ENCODE data around the gene ALPK1. TPM values are rescaled to one million over a fixed set of nuclear protein-coding genes. Genes with fewer than 3 reads are reported as not detected.

ALPK1 gene
- total RNA-seq, 4 donors from 2014 or later, result 15.7 to 87.2 (median 24.2) TPM

DNA sequence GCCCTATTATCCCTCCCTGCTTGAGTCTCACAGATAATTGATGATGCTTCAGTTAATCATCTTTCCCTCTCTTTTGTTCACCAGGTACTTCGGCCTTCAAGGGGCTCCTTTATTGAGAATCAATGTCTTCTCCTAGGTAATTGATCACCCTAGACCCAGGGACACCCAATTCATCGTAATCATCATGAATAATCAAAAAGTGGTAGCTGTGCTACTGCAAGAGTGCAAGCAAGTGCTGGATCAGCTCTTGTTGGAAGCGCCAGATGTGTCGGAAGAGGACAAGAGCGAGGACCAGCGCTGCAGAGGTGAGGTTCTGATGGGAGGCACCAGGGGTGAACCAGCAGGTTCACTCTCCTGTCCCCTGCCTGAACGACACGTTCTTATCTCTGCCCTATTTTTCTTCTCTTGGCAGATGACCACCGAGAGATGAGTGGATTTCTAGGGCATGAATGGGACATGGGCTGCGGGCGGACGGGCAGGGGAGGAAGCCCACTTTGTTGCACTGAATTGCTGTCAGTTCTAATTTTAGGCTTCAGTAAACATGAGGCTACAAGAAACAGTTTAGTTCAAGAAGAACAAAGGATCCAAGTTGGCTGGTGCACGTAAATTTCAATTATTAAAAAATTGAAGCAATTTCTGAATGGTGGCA, 80.5 kb downstream of the ALPK1 start:
- H3K4me3 ChIP-seq, result no peak overlapping the region
- TF ChIP-seq, protein P1, sequence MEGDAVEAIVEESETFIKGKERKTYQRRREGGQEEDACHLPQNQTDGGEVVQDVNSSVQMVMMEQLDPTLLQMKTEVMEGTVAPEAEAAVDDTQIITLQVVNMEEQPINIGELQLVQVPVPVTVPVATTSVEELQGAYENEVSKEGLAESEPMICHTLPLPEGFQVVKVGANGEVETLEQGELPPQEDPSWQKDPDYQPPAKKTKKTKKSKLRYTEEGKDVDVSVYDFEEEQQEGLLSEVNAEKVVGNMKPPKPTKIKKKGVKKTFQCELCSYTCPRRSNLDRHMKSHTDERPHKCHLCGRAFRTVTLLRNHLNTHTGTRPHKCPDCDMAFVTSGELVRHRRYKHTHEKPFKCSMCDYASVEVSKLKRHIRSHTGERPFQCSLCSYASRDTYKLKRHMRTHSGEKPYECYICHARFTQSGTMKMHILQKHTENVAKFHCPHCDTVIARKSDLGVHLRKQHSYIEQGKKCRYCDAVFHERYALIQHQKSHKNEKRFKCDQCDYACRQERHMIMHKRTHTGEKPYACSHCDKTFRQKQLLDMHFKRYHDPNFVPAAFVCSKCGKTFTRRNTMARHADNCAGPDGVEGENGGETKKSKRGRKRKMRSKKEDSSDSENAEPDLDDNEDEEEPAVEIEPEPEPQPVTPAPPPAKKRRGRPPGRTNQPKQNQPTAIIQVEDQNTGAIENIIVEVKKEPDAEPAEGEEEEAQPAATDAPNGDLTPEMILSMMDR (IDR thresholded peaks at IDR 0.05), result no peak
- TF ChIP-seq EP300 (IDR thresholded peaks at IDR 0.05) (no peak), POLR2AphosphoS5 (IDR thresholded peaks at IDR 0.05) (no peak), POLR2A (IDR thresholded peaks at IDR 0.05) (no peak)
- no peaks in the 10 kb centered on the region for H3K4me1 ChIP-seq
- no peak overlapping the region for H3K27ac ChIP-seq
- H3K36me3 ChIP-seq, result peaks cover 39% of the 10 kb centered on the region
- DNase-seq (ENCODE audit: low spot score in 2 of 2), result no peak
- H3K27me3 ChIP-seq, result no peaks in the 10 kb centered on the region
- no peaks in the 10 kb centered on the region for H3K9me3 ChIP-seq
- WGBS, result 86% methylated on average over 13 of the region's 13 CpGs

- no peak overlapping the region for H3K4me3 ChIP-seq
- H3K27me3 ChIP-seq, result no peaks in the 10 kb centered on the region
- WGBS, result 89% methylated on average over 3 of the region's 3 CpGs
- peaks cover 43% of the 10 kb centered on the region for H3K36me3 ChIP-seq
- TF ChIP-seq POLR2AphosphoS5 (IDR thresholded peaks at IDR 0.05), result no peak
- TF ChIP-seq POLR2A (IDR thresholded peaks at IDR 0.05), result no peak
- no peak for TF ChIP-seq EP300 (IDR thresholded peaks at IDR 0.05)
- TF ChIP-seq, protein P1 (IDR thresholded peaks at IDR 0.05), result no peak
- no peaks in the 10 kb centered on the region for H3K4me1 ChIP-seq
- DNase-seq (ENCODE audit: low spot score in 2 of 2), result no peak
- H3K9me3 ChIP-seq, result no peaks in the 10 kb centered on the region
- no peak overlapping the region for H3K27ac ChIP-seq
These were observed 81.1 kb downstream of the ALPK1 start for GRCh38 chr4:112378243-112378620.

DNA sequence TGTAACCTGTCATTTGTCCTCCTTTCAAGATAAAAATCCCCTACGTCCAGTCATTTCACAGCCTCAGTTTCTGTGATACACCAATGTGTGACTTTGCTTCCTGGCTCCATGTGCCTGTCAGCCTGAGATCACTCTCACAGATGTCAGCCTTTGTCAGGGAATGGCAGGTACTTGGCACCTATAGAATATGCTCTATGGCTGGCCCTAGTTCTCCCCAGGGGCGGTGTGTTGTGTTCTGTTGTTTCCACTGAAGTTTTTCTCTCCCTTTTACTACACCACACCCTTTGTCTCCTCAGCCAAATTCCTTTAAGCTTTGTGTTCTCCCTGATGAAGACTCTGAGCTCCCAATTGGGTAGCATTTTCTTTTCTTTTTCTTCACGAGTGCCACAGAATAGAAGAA, 81.7 kb downstream of the ALPK1 start:
- WGBS, result 67% methylated on average over 3 of the region's 3 CpGs
- DNase-seq (ENCODE audit: low spot score in 2 of 2), result no peak
- TF ChIP-seq, protein P1 (IDR thresholded peaks at IDR 0.05), result no peak
- TF ChIP-seq EP300 (IDR thresholded peaks at IDR 0.05), result no peak
- TF ChIP-seq POLR2A (IDR thresholded peaks at IDR 0.05), result no peak
- TF ChIP-seq POLR2AphosphoS5 (IDR thresholded peaks at IDR 0.05), result no peak
- no peak overlapping the region for H3K27ac ChIP-seq
- no peak overlapping the region for H3K4me3 ChIP-seq
- peaks cover 48% of the 10 kb centered on the region for H3K36me3 ChIP-seq
- no peaks in the 10 kb centered on the region for H3K4me1 ChIP-seq
- no peaks in the 10 kb centered on the region for H3K9me3 ChIP-seq
- no peaks in the 10 kb centered on the region for H3K27me3 ChIP-seq

DNA sequence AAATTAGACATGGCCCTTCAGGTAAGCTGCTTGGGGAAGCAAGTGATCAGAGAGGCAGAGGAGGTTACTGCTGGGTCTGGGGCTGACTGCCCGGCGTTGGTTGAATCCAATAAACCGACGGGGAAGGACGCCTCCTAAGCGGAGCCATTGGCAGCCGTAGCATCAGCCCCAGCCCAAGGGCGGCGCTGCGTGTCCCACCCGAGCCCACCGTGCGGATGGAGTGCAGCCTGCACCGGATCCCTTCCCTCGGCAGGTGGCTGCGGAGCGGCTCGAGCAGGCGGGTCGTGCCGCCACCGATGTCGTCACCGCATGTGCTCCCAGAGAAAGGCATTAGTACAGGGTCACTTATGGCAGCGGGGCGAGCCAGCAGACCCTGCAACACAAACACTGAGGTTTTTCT, 82.1 kb downstream of the ALPK1 start:
- WGBS, result 72% methylated on average over 26 of the region's 26 CpGs
- TF ChIP-seq, protein P1 (IDR thresholded peaks at IDR 0.05), result no peak
- TF ChIP-seq POLR2AphosphoS5 (IDR thresholded peaks at IDR 0.05) (no peak), EP300 (IDR thresholded peaks at IDR 0.05) (no peak), POLR2A (IDR thresholded peaks at IDR 0.05) (no peak)
- Histone ChIP-seq H3K4me3 (no peak overlapping the region), H3K27ac (no peak overlapping the region), H3K36me3 (peaks cover 51% of the 10 kb centered on the region), H3K4me1 (no peaks in the 10 kb centered on the region), H3K27me3 (no peaks in the 10 kb centered on the region), H3K9me3 (no peaks in the 10 kb centered on the region)
- no peak for DNase-seq (ENCODE audit: low spot score in 2 of 2)

DNA sequence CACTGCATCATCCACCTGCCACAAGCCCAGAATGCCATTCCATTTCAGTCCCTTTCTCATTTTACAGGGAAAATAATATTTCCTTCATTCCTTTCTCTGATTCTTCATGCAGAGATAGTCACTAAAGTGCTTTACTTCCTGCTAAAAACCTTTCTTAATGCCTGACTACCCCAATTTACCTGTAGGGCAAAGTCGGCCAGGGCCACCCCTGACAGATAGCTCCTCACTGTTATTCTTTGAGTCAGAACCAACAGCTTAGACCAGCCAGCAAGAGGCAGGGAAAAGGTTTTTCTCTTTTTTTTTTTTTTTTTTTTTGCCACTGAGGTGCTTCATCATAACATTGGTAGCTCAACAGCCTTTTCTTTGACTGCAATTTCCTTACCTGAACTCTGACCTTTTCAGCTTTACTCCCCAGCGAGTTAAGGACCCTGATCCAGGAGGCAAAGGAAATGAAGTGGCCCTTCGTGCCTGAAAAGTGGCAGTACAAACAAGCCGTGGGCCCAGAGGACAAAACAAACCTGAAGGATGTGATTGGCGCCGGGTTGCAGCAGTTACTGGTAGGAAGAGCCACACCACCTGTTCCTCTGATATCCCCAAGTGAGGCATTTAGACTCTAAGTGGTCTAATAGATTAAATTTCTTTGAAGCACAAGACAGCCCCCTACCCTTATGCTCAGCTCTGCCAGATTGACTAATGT, 85.0 kb downstream of the ALPK1 start:
- H3K4me3 ChIP-seq, result no peak overlapping the region
- DNase-seq (ENCODE audit: low spot score in 2 of 2), result no peak
- 86% methylated on average over 6 of the region's 6 CpGs for WGBS
- H3K4me1 ChIP-seq, result no peaks in the 10 kb centered on the region
- no peak overlapping the region for H3K27ac ChIP-seq
- peaks cover 57% of the 10 kb centered on the region for H3K36me3 ChIP-seq
- no peaks in the 10 kb centered on the region for H3K9me3 ChIP-seq
- TF ChIP-seq, protein P1 (IDR thresholded peaks at IDR 0.05), result no peak
- no peak for TF ChIP-seq POLR2AphosphoS5 (IDR thresholded peaks at IDR 0.05)
- TF ChIP-seq EP300 (IDR thresholded peaks at IDR 0.05), result no peak
- TF ChIP-seq POLR2A (IDR thresholded peaks at IDR 0.05), result no peak
- no peaks in the 10 kb centered on the region for H3K27me3 ChIP-seq

Measured in suprapubic skin (tissue), 4 donors.